ENCODE data around the gene KCNQ4.
A peak's percentile ranks its signal among the peaks of the same experiment; 100 is the strongest.

Gene KCNQ4

DNA sequence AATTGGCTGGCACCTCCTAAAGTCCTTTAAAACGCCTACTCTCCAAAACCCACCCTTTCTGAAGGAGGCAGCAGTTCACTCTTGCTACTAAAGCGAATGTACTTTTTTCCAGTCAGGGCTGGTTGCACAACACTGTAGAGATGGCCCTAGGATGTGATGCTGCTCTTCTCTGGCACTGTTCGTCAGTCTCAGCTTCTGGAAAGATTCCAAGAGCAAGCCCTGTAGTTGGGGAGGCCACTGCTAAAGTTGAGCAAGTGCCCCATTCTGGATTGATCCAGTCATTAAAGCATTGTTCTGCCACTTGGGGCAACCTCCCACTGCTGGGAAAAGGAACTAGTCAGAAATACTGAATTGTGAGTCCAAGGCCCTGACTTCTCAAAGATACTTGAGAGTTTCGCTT is 28.5 kb upstream of the KCNQ4 start:
- no peak for DNase-seq

DNA sequence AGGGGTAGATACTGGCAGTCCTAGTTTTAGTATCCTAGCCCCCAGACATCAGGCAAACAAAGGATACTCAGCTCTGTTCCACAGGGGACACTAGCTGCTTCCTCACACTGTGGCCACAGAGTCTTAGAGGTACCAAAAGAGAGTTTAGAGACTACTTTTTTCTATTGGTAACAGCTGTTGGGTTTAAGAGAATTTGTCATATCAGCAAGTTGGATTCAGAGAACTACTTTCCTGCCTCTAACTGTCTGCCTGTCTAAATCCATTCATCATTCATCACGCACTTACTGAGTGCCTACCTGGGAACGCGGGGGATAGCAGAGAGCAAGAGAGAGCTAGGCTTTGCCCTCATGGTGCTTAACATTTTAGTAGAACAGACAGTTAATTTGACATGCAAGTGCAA is 27.1 kb upstream of the KCNQ4 start:
- no peak for DNase-seq

DNA sequence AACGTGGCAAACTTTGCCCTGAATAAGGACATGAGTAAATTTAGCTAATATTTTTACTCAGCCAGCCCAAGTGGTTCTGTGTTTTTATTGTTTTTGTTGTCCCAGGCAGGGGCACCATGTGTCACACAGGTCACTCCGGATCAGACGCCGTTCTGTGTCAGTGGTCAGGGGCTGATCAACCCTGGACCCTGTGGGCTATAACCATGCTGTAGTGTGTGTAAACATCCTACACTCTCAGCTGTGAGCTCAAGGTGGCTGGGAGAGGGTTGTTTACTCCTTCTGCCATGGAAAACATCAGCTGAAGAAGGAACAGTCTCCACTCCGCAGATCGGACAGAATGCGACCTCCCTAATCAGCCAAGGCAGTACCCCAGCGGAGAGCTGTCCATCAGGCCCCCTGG is 26.5 kb upstream of the KCNQ4 start:
- DNase-seq = no peak

DNA sequence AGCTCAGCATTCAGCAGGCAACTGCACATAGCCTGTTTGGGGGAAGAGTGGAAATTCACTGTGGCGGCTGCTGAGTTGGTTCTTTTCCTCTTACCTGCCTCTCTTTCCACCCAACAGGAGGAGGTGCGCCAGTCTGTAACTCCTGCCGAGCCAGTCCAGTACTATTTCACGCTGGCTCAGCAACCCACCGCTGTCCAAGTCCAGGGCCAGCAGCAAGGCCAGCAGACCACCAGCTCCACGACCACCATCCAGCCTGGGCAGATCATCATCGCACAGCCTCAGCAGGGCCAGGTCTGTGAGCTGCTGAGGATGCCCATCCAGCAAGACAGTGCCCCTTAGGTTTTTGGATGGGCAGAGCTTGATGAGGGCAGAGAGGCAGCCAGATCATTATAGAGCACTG is 25.6 kb upstream of the KCNQ4 start:
- DNase-seq = no peak

DNA sequence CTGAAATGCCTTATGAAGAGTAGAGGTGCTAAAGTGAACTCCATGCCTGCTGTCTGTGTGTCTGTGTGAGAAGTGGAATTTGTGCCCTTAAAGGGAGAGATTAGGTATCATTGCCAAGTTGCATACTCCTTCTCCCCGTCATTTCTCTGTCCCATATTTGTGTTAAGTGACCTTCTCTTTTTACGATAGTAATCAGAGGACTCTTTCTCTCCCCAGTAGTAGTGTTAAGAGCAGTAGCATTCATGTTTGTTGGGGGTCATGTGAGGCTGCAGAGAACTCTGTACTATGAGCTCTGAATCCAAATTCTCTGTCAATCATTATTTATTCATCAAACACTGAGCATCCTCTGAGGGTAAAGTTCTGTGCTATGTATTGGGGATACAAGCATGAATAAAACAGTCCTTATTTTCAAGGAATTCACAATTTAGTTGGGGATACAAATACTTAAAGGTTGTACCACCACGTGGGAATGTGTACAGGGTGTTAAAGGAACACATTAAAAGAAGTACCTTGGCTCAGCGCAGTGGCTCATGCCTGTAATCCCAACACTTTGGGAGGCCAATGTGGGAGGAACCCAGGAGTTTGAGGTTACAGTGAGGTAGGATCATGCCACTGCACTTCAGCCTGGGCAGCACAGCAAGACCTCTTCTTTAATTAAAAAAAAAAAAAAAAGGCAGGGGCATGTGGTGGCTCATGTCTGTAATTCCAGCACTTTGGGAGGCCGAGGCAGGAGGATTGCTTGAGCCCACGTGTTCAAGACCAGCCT is 24.8 kb upstream of the KCNQ4 start:
- DNase-seq = no peak

DNA sequence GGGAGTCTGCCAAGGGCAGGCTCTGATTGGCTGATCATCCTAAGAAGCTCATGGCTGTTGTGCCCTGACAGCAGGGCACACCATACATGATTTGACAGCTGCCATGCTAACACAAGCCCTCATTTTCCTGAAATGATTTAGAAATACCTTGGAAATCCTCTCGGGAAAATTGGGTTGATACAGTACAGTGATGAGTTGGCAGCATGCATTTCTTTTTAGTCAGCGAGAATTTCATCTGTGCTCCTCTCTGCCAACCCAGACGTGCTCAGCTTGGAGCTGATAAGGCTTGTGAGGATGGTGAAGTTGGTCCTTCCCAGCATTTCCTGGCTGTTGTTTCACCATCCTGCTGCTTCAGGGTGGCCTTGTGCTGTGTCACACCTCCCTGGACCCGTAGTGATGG is 22.6 kb upstream of the KCNQ4 start:
- DNase-seq = no peak

DNA sequence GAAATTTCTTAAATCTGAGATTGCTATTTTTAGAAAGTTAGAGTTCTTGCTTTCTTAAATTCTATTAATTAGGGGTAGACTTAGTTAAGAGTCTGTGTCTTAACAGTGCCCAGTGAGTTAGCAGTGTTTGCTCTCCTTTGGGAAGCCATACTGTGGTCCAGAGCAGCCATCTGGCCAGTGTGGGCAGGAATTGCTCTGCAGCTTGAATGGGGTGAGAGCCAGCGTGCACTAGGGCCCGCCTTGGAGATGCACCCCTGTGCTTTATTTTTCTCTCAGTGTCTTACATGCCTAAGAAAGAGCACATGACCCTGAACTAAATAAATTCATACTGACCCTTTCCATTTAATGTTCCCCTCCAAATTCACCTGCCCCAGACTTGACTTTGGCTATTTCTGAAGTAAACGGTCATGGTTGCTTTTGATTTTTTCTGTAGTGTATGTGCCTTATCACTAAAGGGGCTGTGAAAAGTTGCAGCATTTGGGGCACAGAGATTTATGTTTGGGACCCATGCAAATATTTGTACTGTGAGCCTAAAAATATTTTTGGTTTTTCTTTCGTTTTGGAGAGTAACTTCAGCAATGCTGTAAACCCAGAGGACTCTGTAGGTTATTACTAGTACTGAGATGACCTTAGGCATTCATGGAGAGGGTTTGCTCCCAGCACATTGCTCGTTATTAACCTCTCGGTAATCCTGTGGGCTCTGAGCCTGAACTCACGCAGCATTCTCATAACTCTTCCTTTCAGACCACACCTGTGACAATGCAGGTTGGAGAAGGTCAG is 21.3 kb upstream of the KCNQ4 start:
- DNase-seq = no peak

DNA sequence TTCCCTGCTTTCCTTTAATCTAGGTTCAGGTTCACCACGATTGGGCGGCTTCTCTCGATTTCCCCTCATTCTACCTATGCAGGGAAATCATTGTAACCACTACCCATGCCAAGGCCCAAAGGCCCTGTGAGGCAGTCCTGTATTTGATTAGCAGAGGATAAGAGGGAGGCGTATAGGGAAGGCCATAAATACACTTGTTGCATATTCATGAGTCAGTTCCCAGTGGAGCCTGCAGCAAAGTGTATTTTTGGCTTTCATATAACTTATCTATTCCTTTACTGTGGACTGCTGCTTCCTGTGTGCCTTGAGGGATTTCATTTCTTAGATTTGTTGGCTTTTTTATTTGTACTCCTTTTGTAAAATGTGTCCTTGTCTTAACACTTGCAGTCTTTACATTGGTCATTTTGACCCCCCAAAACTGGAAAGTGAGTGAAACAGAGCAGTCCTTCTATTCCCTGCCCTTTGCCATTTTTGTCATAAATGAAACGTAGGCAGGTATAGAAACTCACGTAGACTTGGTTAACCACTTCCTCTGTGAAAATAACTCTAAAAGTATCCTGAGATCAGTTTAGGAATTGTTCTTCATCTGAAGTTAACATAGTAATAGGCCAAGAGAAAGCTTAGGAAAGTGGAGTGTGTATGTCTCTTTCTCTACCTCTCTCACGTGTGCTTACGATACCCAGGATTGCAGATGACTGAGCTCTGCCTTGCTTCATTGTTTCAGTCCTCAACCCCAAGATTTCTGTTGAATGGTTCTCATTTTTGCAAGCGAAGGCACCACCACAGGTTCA is 19.6 kb upstream of the KCNQ4 start:
- no peak for DNase-seq

DNA sequence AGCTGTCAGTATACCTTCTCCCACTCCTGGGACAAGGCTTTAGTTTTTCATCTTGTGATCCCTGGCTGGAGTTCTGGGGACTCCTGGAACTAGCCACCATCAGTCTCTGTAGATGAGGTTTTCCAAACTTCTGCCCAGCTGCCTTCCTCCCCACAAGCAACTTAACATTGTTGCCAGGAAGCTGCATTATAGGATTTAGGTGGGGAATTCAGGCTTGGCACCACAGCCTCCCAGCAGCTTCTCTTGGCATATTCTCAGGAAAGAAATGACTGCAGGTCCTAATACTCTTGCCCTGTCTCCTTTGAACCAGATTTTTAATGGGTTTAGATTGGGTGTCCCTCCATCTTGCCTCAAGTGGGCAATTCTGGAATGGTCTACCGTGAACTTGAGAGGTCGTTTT is 18.6 kb upstream of the KCNQ4 start:
- no peak for DNase-seq

DNA sequence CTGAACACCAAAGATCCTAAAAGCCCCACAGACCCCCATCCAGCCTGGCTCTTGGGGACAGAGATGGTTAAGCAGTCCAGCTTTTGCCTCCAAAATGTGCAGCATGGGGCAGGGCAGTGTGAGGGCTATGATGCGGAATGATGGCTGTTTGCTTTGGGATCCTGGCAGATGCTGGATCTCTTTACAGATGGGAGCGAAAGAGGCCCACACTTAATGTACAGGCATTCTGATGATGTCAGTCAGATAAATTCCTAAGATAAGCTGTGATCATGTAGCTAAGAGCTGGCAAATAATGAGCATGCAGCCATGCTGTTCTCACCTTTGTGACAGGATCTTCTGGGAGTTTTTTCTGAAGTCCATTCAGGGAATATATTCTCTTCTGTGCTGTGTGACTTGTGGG is 17.6 kb upstream of the KCNQ4 start:
- DNase-seq = no peak

DNA sequence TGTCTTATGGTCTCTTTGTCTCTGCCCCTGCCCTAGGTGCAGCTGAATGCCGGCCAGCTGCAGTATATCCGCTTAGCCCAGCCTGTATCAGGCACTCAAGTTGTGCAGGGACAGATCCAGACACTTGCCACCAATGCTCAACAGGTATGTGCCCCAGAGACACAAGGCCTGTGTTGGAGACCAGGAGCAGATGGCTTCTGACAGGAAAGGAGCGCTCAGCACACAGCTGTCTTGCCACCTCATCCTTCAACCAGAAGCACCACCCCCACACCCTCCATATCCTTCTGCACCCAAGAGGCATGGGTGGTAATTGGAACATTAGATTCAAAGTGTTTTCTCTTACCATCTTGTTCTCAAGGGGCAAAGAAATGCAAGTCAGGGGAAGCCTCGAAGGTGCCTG is 17.0 kb upstream of the KCNQ4 start:
- no peak for DNase-seq

DNA sequence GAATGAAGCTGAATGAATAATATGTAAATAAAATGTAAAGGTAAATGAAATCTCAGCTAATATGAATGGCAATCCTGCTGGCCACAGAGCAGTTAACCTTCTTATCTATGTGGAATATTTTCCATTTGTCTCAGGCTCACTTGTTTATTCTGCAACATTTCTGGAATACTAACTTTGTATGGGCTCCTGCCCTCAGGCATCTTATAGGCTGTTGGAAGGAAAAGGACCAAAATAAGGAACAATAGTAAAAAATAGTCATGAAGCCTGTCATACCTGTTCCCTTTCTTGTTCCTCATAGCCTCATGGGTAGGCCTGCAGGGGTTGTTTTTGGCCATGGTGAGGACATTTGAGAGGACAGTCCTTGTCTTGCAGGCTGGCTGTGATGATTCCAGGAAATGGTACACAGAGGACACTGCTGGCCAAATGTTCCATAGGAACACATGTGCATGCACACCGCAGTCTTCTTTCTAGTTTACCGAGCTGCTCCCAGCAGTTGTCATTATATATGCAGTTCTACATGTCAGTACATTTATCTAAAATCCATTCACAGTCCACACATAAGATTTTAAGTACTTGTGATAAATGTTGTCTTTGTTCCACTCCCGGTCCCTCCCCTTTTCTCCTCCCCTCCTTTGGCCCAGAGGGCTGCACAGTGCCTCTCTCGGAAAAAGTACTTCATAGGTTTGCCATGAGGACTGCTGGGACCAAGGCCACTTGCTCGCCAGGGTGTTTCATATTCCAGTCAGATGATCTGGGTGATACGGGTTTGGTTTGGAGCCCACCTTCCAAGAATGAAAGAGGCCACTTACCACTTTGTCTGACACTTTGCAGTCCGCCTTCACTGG is 15.2 kb upstream of the KCNQ4 start:
- no peak for DNase-seq

DNA sequence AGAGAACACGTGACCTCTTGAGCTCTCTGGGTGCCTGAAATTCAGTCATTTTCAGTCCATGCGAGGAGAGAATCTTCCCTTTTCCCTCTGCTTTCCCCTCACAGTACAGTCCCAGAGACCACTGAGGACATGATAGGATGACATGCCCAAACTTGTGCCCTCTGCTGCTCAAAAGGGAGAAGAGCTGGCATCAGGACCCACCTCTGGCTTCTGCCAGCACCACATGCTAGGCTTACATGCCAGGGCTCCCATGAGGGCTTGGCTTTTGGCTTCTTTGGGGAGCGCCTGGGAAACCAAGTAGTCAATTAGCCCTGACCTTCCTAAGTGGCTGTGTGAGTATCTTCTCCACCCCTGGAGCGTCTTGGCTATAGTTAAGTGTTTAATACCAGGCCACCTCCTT is 13.8 kb upstream of the KCNQ4 start:
- DNase-seq = no peak

DNA sequence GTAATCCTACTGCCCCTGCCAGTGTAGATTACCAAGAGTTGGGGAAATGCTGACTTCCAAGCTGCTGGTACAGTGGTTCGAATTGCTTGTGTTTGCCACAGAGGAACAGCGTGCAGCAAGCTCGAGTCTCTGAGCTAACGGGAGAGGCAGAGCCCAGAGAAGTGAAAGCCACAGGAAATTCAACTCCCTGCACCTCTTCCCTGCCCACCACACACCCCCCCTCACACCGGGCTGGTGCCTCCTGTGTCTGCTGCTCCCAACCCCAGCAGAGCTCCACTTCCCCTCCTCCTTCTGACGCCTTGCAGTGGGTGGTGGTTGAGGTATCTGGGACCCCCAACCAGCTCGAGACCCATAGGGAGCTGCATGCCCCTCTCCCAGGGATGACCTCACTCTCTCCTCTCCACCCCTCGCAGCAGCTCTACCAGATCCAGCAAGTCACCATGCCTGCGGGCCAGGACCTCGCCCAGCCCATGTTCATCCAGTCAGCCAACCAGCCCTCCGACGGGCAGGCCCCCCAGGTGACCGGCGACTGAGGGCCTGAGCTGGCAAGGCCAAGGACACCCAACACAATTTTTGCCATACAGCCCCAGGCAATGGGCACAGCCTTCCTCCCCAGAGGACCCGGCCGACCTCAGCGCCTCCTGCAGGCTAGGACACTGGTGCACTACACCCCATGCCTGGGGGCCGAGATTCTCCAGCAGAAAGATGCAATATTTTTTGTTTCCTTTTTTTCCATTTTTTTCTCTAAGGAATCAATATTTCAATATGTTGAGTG is 13.1 kb upstream of the KCNQ4 start:
- no peak for DNase-seq

DNA sequence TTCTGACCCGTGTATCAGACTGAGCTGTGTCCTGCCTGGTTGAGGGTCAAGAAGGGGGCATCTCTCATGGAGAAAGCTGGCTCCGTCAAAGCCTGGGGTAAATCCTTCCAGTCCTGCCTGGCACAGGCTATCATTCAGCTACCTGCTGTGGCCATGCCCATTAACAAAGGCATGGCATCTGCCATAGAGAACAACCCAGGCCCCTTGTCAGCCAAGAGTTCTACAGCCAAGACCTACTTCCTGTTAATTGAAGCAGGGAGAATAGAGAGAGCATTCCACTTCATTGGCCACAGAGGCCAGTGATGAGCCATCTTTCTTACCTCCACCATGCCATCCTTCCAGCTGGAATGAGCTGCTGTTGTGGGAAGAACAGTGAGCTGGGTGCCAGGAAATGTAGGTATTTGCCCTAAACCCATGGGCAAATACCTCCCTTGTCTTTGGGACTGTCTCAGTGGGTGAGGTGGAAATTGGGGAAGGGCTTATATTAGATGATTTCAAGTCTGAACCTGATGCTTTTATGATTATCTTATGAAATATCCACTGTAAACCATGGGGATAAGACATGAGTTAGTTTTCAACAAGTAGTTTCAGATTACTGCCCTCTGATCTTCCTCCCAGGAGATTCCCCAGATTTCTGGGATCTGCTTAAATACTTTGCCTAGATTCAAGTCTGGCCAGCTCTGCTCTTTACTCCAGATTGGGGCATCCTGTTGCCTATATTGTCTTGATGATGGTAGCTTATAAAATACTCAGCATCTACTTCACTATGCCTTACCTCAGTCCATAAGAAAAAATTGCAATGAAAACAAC is 11.2 kb upstream of the KCNQ4 start:
- DNase-seq = no peak

DNA sequence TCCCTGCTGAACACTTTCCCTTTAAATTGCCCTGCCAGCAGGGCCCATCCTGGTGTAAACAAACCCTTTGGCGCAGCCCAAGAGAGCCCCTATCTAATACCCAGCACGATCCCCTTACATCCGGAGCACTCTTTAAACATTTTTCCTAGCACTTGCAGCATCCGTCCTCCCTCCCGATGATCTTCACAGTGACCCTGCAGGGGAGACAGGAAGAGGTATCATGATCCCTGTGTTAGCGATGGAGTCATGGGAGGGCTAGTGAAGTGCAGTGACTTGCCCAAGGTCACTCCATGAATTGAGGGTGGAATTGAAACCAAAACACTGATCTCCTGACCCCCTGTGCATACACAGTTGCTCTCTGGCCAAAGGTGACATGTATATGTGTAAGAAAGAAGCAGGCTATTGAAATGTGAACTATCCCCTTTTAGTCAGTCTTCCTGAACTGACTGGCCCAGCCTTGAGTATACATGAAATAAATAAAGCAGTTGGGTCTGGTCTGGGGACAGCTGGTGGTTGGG is 9.8 kb upstream of the KCNQ4 start:
- DNase-seq = no peak

DNA sequence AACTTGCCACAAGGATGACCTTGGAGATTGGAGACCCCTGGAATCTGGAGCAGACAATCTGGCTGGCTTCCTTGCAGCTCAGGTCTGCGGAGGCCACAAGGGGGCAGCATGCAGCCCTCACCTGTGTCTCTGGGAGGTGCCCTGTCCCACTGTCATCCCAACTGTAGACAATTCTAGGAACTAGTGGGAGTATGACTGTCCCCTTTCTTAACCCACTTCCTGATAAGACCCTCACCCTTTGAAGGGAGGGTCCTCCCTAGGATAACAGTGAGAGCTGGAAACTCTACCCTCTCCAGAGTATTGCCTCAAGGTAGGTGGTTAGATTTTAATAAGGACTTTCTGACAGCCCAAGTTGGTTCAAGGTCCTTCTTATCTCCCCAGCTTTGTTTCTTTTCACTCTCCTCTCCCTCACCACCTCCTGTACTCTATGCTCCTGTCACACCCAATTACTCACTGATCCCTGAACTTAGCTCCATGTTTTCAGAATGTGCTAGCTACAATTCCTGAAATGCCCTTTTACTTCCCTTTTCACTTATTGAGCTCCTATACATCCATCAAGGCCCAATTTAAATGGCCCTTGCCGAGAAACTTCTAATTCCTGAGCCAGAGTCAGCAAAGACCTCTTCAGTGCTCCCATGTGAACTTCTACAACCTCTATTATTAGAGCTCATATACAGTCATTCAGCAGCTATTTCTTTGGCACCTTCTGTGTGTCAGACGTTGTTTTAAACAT is 9.2 kb upstream of the KCNQ4 start:
- DNase-seq = peak; percentile 86

DNA sequence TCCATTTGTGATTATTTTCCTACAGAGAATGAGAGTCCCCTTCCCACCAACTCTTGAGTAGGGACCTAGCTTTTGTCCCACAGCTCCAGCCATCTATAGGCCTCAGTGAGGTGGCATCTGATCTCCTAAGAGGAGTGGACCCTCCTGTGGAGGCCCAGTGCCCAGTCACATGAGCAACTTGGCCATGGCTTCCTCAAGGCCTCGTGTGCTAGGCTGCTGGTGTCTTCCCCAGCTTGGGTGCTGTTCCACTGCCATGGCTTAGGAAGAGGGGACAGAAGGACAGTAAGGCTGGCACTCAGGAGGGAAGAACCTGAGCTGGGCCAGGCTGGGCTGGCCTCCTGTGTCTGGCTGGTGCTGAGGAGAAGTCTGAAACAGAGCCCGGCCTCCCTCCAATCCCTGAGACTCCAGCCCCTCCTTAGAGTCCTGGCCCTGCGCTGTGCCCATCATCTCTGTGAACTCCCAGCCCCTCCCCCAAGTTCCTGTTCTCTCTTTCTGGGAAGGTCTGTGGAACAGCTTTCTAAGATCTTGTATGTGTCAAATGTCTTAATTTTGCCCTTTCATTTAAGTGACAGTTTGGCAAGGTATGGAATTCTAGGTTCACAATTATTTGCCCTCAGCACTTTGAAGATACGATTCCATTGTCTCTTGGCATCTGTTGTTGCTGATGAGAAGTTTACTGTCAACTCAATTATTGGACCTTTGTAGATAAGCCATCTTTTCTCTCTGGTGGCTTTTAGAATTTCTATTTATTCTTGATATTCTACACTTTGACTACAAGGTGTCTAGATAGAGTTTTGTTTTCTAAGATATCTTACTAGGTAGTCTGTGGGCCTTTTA is 7.1 kb upstream of the KCNQ4 start:
- DNase-seq = no peak
